Fibroblast of skin of left quadriceps (primary cell): ENCODE results near the gene TMEM255B.

ENCODE experiments used
- DNase-seq, 2 experiments: peaks; one replicate each; pipeline ENCODE4 v3.0.0-alpha.2; 2013; ENCODE audit warnings: low read depth in 2 of 2

The TMEM255B gene

DNA sequence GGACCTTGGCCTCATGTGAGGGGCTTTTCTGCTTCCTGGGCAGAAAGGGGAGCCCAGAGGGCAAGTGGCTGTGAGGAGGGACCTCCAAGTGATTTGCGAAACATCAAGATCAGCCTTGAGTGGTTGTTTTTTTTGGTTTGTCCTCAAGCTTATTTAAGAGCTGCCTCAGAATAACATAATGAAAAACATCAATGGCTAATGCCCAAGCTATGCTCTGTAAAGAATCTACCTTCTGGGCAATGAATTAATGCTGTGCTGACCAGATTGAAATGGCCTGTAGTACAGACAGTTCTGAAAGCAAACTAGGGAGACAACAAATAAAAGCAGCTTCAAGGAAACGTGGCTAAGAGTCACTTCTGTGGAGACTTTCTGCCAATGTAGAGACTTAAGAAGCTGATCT lies 8.3 kb downstream of the TMEM255B start:
- no peak for DNase-seq

DNA sequence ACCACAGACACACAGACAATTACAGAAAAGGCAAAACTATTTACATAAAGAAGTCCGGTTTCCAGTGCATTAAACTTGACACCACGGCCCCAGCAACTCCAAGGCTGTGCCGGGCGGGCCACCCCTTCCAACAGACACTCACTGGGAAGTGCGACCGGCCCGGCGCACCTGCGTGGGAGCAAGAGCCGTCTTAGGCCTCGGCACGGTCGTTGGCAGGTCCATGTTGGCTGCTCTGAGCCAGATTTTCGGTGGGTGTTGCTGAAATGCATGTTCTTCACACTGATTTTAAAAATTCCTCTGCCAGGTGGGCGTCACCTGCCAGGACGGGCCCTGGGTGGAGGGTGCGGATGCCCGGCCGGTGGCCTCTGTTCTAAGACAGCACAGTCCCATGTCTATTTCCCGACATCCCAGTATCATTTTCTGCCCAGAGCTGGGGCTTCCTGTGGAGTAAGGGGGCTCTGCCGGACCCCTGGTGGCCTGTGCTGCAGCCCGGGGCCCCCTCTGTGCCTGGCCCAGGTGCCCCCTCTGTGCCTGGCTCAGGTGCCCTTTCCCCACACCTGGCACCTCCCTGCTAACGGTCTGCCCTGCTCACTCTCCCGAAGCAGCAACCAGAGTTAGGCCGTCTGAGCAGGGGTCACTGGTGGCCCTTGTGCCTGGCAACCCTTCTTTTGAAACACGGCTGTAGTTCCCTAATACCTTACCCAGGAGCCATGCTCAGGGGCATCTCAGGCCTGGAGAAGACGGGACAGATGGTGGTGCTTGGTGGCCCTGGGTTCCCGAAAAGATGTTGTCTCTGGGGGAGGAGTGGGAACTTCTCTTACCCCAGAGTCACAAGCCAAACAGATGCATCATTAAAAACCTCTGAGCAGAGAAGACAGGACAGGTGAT lies 9.2 kb downstream of the TMEM255B start:
- DNase-seq = no peak

- no peak for DNase-seq
Measured at GRCh38 chr13:113769106-113769505, 10.1 kb downstream of the TMEM255B start.

- no peak for DNase-seq
Measured at GRCh38 chr13:113769881-113770280, 10.9 kb downstream of the TMEM255B start.

- no peak for DNase-seq
Measured at GRCh38 chr13:113770441-113770840, 11.4 kb downstream of the TMEM255B start.

GRCh38 chr13:113770937-113771336 lies 11.9 kb downstream of the TMEM255B start:
- no peak for DNase-seq

DNA sequence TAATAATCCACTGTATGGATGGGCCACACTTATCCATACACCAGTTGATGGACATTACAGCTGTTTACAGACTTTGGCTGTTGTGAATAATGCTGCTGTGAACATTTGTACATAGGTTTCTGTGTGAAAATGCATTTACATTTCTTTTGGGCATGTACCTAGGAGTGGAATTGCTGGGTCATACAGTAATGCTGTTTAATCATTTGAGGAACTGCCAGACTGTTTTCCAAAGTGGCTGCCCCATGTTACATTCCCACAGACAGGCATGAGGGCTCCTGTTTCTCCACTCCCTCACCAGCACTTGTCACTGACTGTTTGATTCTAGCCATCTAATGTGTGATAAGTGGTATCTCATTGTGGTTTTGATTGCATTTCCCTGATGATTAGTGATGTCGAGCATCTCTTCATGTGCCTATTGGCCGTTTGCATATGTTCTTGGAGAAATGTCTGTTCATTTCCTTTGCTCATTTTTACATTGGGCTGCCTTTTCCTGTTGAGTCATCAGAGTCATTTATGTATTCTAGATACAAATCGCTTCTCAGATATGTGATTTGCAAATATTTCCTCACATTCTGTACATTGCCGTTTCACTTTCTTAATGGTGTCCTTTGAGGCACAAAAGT lies 12.8 kb downstream of the TMEM255B start:
- DNase-seq = no peak

DNA sequence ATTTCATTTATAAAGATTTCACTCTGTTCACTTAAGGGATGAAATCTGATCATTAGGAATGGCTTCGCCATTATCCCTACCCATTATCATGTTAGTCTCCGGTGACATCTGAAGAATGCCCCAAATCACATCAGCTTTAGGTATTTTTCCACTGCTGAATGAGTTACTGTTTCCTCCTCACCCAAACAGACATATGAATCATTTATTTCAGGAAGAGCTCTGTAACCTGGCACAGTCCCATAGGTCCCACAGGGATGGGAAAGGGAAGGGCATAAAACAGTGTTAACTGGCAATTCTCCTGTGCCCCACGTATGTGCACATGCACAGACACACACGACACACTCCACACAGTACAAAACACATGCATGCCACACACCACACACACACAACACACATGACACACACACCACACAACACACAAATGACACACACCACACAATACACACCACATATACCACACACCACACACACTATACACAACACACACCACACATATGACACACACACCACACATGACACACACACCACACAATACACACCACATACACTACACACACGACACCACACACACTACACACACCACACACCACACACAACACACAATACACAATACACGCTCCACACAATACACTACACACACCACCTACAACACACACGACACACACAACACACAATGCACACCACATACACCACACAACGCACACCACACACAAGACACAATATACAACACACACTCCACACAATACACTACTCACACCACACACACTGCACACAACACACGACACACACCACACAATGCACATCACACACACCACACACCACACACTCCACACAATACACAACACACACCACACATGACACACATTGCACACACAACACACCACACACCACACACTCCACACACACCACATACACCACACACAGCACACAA lies 15.4 kb downstream of the TMEM255B start:
- no peak for DNase-seq

GRCh38 chr13:113775451-113776145 lies 16.6 kb downstream of the TMEM255B start:
- DNase-seq = no peak

GRCh38 chr13:113776231-113777125 lies 17.5 kb downstream of the TMEM255B start:
- DNase-seq = no peak

DNA sequence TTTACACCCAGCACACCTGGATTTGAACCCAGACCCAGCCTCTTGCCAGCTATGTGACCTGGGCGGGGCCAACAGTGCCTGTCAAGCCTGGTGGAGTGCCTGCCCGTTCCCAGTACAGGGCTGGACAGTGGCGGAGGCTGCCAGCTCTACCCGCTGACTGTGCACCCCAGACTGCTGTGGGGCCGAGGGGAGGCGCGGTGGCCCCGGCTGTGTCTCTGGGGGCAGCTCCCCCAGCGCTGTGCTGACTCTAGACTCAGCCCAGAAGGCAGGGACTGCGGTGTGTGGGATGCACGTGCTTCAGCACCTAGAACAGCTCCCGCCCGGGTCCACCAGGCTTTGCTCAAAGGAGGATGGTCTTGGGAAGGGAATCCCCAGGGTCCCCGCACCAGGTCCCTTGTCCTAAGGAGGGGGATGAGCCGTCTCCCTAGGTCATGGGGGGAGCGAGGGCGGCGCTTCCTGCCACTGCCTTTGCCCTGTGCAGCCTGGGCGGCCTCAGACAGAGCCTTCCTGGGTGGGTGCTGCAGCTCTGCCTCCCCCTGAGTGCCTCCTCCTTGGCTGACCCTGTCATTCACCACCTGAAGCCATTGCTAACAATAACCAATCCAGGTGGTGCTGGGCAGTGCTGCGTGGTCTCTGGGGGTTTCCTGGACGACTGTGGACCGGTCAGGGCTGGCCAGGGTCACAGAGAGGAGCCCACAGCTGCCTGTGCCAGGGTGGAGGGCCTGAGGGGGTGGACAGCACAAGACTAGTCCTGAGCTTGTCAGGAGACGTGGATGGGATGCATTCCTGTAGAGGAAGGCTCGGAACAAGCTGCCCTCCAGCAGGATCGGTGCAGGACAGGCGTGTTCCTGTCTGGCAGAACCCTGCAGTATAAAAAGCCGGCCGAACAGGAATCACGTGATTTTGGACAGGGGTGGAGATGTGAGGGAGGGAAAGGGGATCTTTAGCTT lies 18.6 kb downstream of the TMEM255B start:
- DNase-seq = no peak

GRCh38 chr13:113781571-113781970 lies 22.5 kb downstream of the TMEM255B start:
- DNase-seq = no peak

DNA sequence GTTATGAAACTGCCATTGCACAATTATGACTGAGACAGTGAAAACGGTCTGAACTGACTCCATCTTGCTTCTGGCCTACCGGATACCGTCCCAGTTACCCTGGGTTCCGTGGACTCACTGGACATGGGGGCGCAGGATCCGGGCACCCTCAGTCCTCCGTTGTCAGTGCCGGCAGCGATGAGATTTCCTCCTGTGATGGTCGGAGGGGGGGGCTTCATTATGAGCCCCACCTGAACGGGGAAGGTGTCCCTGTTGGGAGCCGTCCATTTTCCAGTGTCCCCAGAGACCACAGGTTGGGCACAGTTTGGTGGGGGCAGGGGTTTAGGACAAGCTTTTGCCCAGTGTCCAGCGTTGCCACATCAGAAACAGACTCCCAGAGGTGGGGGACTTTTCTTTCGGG lies 23.4 kb downstream of the TMEM255B start:
- no peak for DNase-seq

DNA sequence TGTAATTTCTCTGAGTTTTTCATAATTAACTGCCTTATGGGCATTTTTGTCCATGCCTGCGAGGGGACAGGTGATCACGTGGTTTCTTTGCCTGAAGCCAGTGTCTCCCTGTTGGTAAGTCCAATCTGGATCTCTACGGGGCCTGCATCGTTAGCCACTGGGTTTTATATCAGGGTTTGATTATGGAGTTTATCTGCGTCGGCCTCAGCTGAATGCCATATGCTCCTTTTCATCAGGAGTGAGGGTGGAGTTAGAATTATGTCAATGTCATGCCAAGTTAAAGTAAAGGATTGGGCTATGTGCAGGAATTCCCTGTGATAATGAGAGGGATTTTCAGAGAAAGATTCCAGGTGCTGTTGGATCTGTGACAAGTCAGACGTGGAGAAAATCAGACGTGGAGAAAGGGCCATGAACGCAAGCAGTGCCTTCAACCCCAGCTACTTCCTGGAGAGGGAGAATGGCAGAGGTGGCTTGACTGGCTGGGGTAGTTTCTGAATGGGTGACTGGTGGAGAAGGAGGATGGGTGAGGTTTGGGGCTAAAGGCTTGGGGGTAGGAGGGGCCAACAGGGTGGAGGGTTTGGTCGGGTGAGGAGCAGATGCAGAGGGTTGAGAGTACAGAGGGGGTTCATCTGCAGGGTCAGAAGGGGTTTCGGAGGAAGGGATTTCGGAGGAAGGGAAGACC lies 24.3 kb downstream of the TMEM255B start:
- no peak for DNase-seq

DNA sequence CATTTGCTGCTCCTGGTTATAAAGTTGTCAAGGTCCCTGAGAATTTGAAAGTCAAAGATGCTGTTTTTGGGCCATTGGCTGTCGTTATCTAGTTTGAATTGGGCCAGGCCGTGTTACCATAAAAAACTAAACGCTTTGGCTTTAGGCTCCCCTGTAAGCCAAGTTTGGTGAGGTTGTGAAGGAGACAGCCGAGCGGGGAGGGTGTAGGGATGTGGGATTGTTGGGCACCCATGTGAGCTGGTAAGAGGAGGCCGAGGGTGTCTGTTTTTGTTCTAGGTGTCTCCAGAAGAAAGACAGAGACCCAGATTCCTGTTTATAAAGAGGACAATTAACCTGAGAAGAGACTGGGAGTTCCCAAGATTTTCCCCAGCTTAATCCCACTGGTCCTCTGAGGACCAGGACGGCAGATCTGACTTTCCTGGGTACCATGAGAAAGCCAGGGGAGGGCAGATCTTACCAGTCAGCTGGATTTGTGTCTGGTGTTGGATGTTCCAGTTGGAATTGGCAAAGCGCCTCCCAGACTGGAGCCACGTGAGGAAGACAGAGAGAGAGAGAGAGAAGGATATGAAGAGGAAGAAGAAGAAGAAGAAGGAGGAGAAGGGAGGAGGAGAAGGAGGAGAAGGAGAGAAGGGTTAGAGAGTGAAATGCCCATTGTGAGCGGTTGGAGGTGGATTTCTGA lies 25.1 kb downstream of the TMEM255B start:
- DNase-seq = no peak

GRCh38 chr13:113784645-113785024 lies 25.6 kb downstream of the TMEM255B start:
- no peak for DNase-seq

DNA sequence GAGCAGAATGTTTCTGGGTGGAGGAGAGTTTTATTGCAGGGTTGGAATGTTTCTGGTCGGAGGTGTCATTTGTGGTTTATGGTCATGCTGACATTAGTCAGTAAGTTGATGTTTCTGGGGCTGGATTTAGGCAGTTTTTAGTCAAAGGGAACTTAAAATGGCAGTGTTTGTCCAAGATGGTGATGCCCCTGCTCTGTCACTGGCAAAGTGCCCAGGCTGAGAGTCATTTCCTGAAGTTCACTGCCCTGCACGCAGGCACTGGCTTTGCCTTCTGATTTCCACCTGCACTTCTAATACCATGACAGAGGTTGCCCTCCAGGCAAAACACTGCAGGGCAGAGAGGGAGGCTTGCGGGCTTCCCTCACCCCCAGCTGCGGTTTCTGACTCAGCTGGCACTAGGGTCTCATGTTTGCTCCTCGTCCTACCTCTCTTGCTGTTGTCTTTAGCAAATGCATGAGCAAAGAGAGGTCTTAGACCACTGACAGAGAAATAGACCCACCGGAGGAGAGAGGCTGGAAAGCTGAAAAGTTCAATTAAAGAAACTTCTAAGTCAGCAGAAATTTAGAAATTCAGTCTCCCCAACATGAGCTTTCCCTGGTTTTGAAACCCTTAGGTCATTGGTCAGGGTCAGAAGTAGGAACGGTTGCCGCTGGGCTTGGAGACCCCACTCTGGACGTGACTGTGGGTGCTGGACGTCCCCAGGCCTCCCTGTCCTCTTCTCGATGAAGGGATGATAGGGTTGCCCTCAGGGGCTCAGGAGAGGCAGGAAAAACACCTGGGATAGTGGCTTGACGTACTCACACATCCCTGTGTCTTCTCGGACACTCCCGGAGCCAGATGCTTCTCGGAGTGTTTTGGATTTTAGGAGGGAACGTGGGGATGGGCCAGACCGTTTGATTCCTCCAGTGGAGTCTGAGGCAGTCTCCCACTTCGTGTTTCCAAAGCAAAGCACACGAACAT lies 26.3 kb downstream of the TMEM255B start:
- no peak for DNase-seq
